CD4-positive, alpha-beta T cell treated with Interferon alpha-2 for 1 hour (primary cell): Measurements from ENCODE around the gene GNG2.

Experiments
- DNase-seq, 2 donors: peaks; one replicate each; pipeline ENCODE4 v3.0.0-alpha.2; 2020 to 2022

GNG2 gene

DNA sequence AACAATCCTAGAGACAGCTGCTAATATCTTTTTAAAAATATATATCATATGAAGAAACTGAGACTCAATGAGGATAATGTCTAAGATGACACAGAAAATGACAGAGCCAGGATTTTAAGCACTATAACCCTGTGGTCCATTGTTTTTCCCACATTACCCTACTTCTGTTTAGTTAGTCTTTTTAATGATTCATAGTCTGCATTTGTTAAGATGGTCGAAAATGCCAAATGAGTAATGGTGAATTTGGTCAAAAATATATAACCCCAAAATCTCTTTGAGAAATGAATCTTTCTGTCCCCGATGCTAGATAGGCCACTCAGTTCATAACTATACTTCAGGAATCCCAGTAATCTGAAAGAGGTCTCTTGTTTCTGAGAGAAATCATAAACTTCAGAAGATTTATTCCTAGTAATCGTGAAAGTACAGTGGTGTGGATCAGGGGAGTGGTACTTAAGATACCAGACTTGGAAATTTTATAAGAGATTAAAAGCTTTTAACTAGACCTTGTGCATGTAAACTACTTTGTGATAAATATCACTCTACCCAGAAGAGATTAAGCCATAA, 139.7 kb downstream of the GNG2 start:
- DNase-seq, result no peak

- DNase-seq, result no peak
Measured at GRCh38 chr14:52000696-52001095, 140.3 kb downstream of the GNG2 start.

DNA sequence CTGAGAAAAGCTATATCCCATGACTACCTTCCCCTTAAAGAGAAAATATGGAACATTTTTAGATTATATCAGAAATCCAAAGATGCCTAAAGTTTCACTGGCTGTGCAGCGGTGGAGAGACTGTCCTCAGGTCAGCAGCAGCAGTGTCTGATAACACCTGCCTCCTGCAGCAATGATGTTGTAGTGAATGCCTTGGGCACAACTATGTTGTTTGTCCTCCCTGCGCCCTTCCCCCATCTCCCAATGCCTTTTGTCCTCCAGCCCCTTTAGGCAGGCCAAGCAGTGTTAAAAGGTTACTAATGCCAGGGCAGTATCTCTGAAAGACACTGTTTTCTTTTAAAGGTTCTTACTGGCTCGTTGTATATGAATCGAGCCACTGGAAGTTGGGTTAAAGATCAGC, 142.1 kb downstream of the GNG2 start:
- DNase-seq, result no peak

- no peak for DNase-seq
Measured at GRCh38 chr14:52003324-52003723, 142.9 kb downstream of the GNG2 start.

DNA sequence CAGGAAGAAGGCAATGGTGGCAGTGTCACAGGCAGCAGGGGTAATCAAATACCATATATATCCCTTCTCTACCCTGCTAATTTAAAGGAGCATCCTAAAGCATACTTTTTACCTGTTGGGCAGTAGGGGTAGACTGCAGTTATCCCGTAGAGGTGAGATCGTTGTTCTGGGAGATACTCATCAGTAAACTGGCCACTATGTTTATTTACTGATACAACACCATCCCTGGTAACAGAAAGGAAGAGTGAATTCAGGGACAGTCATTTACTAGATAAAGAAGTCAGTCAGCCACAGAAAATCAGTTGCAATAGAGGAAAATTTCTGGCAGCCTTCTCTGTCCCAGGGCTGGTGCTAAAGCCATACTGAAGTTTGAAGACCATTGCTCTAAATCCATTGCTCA, 145.2 kb downstream of the GNG2 start:
- DNase-seq, result no peak

GRCh38 chr14:52006361-52006760, 145.9 kb downstream of the GNG2 start:
- DNase-seq, result no peak

DNA sequence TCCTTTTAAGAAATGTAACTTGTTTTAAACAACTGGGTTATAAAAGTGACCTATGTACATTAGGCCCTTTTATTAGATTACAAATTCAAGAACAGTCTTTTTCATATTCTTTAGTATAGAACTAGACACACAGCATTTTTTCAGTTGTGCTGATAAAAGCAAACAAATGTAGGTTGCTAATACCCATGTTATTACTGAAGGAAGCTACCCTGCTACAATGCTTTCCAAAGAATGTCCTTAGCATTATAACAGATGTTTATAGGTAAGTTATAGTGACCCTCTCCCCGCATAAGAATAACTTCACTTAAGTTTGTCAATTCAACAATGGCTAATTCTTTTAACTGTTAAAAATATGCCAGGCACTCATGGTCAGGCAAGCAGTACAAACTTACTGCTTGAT, 146.8 kb downstream of the GNG2 start:
- DNase-seq, result no peak

- DNase-seq, result no peak
Measured at GRCh38 chr14:52007637-52008036, 147.2 kb downstream of the GNG2 start.

- DNase-seq, result no peak
Measured at GRCh38 chr14:52008136-52008535, 147.7 kb downstream of the GNG2 start.

- DNase-seq, result no peak
Measured at GRCh38 chr14:52010173-52010693, 149.8 kb downstream of the GNG2 start.

- no peak for DNase-seq
Measured at GRCh38 chr14:52011523-52011922, 151.1 kb downstream of the GNG2 start.

GRCh38 chr14:52012635-52013034, 152.2 kb downstream of the GNG2 start:
- no peak for DNase-seq

DNA sequence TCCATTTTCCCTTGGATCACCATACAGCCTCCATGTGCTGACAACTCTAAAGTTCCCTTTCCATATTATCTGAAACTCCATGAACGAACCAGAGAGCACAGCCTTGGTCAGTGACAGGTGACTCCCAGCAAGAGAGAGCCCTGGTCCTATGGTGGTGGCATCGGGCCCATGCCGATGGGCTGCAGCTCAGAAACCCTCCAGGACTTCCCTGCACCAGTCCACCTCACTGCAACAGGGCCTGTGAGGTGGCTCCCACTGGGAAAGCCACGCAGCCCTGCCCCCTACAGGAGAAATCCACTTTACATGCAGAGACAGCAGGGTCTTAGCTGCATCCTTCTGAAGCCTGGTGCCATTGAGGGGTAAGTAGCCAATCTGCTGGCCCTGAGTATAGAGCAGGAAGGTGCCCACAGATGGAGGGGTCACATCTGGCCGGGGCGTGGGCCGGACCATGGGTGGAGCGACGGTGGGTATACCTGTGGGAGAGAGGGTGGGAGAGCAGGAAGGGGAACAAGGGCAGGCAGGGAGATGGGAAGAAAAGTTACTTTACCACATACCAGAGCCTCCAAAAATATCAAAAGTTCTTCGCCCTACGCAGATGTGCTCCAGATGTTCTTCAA, 153.7 kb downstream of the GNG2 start:
- DNase-seq, result no peak

DNA sequence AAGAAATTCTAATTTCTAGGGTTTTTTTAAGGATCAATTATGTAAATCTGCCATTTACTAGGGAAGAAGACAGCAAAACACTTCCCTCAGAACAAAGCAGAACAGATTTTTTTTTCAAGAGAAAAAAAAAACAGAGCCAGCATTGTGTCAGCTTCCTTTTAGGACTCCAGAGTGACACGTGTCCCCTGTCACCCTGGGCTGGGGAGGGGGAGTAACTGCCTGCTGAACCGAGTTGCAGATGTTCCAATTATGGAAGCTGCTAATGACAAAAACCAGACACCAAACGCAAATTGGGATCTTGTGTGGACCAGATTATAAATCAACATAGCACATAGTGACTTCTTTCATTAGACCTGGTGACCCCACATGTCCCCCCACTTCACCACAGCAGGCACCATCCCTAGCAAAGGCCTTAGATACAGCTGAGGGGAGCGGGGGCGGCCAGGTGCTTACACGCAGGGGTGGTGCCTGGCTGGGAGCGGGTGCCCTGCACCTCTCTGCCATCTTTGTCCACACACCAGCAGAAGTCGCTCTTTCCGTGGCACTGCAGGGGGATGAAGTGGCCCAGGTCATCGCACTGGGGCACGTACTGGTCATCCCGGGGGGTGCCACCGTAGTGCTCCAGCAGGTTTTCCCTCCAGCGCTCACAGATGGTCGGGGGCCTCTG, 154.3 kb downstream of the GNG2 start:
- DNase-seq, result no peak

DNA sequence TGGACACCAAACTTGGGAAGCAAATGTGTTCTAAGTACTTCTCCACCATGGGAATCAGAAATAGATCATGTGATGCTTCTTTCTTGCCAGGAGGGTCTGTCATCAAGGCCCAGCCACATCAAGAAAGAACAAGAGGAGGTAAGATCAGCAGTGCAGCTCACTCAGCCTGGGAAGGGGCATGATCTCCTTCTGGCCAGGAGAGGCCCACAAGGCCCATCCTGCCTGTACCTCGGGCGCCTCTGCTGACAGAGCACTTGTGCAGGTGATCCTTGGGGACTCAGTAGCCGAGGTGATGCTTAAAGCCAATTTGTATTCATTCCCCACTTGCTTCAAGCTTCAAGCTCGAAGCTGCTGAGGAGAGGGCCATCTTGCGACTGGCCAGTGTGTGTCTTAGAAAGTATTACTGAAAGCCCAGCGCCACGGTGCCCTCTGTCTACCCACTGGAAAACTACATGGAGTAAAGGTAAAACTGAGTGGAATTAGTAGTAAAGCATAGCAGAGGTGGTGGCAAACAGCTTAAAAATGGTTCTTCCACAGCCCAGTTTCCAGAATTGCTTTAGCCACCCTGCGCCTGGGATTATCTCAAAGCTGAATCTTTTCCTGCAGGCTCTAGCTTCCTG, 155.1 kb downstream of the GNG2 start:
- no peak for DNase-seq

DNA sequence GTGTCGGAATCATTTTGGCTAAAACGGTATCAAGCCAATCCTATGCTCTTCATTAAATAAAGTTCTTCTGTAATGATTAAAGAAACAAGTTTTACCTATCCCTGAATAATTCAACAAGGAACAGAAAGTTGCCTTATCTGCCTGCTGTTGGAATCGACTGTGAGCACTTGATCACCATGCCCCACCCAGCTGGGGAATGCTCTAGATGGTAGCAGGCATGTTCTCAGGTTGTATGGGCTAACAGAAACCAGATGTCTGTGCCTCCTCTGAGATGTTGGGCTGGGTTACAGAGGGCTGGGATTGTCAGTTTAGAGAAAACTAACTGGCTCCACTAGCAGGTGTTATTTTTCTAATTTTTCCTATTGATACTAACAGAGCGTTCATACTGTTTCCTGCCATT, 157.8 kb downstream of the GNG2 start:
- DNase-seq, result no peak

- no peak for DNase-seq
Measured at GRCh38 chr14:52018970-52019369, 158.6 kb downstream of the GNG2 start.
